HG03025 (cell line): ENCODE data around the gene GAS7.
"Not testable (repeated sequence)": the region's sequence is repeated elsewhere in the genome, so short reads cannot be mapped to it uniquely, and the experiment has no call there.

Source experiments
- ATAC-seq: cut with Tn5 transposase; IDR thresholded peaks from one replicate; pipeline ENCODE4 v1.9.1; 2021; ENCODE audit warnings: mild to moderate bottlenecking, moderate library complexity; ENCODE audit not compliant: unreplicated experiment, low FRiP score

The GAS7 gene

GRCh38 chr17:9928601-9929333 lies 269.6 kb downstream of the GAS7 start:
- ATAC-seq, result no peak

- no peak for ATAC-seq
Observed at GRCh38 chr17:9926150-9926804, 272.1 kb downstream of the GAS7 start.

- no peak for ATAC-seq
Observed at GRCh38 chr17:9925457-9925856, 272.9 kb downstream of the GAS7 start.

- ATAC-seq, result no peak
Observed at GRCh38 chr17:9924735-9925191, 273.6 kb downstream of the GAS7 start.

GRCh38 chr17:9922012-9922848 lies 276.2 kb downstream of the GAS7 start:
- ATAC-seq, result no peak

- ATAC-seq, result not testable (repeated sequence)
Observed at GRCh38 chr17:9921216-9921615, 277.2 kb downstream of the GAS7 start.

- ATAC-seq, result no peak
Observed at GRCh38 chr17:9918804-9919352, 279.5 kb downstream of the GAS7 start.

- no peak for ATAC-seq
Observed at GRCh38 chr17:9918352-9918751, 280.1 kb downstream of the GAS7 start.

GRCh38 chr17:9917801-9918200 lies 280.6 kb downstream of the GAS7 start:
- ATAC-seq, result no peak

- no peak for ATAC-seq
Observed at GRCh38 chr17:9917131-9917530, 281.3 kb downstream of the GAS7 start.

- no peak for ATAC-seq
Observed at GRCh38 chr17:9916108-9916507, 282.3 kb downstream of the GAS7 start.

- ATAC-seq, result no peak
Observed at GRCh38 chr17:9913476-9913875, 284.9 kb downstream of the GAS7 start.

GRCh38 chr17:9912121-9913099 lies 286.0 kb downstream of the GAS7 start:
- no peak for ATAC-seq

- no peak for ATAC-seq
Observed at GRCh38 chr17:9911089-9911488, 287.3 kb downstream of the GAS7 start.

GRCh38 chr17:9908649-9909042 lies 289.8 kb downstream of the GAS7 start:
- ATAC-seq, result no peak

- no peak for ATAC-seq
Observed at GRCh38 chr17:9907883-9908648, 290.3 kb downstream of the GAS7 start.

- ATAC-seq, result no peak
Observed at GRCh38 chr17:9907131-9907530, 291.3 kb downstream of the GAS7 start.

- no peak for ATAC-seq
Observed at GRCh38 chr17:9906616-9907015, 291.8 kb downstream of the GAS7 start.

GRCh38 chr17:9905902-9906301 lies 292.5 kb downstream of the GAS7 start:
- no peak for ATAC-seq
